Measurements from ENCODE around the gene NCK2. TPM values are rescaled to one million over a fixed set of nuclear protein-coding genes. Genes with fewer than 3 reads are reported as not detected.

Gene NCK2
- total and polyA plus RNA-seq, 9 of the 15 experiments (the other 6 are each of a cell fraction or from before 2014, with no cell fraction given): 0.90 to 27.9 (median 15.9) TPM

DNA sequence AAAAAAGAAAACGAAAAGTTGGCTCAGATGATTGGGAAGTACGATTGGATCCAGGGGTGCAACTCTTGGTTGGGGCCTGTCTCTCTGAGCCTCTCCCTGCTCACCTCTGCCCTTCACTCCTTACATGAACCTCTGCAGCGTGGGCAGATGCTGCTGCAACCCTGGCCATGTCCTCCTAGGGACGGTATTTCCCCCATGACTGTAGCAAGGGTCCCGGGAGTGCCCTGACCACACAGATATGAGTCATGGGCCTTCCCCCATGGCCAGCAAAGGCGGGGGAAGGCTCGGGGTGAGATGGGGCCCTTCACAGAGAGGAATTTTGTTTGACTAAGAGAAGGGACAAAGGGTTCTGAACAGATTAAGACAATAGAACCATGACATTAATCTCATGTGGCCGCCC is 129.0 kb downstream of the NCK2 start (continued):
- peak; percentile 89 for TF ChIP-seq JUN (IDR thresholded peaks at IDR 0.05; ENCODE audit: borderline replicate concordance, low read depth, low read length)
- TF ChIP-seq JUN (CRISPR knock-in tag; IDR thresholded peaks at IDR 0.05; ENCODE audit: borderline replicate concordance): no peak
- TF ChIP-seq TCF7L2 (IDR thresholded peaks at IDR 0.05; ENCODE audit: low read depth, low read length): no peak
- TF ChIP-seq RCOR1 (IDR thresholded peaks at IDR 0.05; ENCODE audit: borderline replicate concordance in 1 of 2, low read depth in 2 of 2, low read length in 2 of 2): peak in 1 of 2 experiments; percentile 59; a peak in 1 of 4 replicates
- TF ChIP-seq GABPA (tag; conservative IDR thresholded peaks at IDR 0.05; ENCODE audit: low read depth): no peak
- TF ChIP-seq DPF2 (IDR thresholded peaks at IDR 0.05): peak; percentile 74; the same call in 1 of the 2 replicates
- 0 out of 2 replicates have a peak, but pooled peaks have one; percentile 31 for TF ChIP-seq JUNB (CRISPR knock-in tag; conservative IDR thresholded peaks at IDR 0.05)
- no peak for TF ChIP-seq HDAC3 (IDR thresholded peaks at IDR 0.05; ENCODE audit: borderline replicate concordance, partially characterized antibody)
- TF ChIP-seq SOX6 (IDR thresholded peaks at IDR 0.05): peak; percentile 47; the same call in 1 of the 2 replicates
- TF ChIP-seq NR2C2 (CRISPR knock-in tag; IDR thresholded peaks at IDR 0.05): no peak
- TF ChIP-seq NR2C2 (tag; IDR thresholded peaks at IDR 0.05): peak; percentile 64; the same call in 1 of the 2 replicates
- no peak for TF ChIP-seq ZNF224 (CRISPR knock-in tag; IDR thresholded peaks at IDR 0.05)
- TF ChIP-seq, protein P1, sequence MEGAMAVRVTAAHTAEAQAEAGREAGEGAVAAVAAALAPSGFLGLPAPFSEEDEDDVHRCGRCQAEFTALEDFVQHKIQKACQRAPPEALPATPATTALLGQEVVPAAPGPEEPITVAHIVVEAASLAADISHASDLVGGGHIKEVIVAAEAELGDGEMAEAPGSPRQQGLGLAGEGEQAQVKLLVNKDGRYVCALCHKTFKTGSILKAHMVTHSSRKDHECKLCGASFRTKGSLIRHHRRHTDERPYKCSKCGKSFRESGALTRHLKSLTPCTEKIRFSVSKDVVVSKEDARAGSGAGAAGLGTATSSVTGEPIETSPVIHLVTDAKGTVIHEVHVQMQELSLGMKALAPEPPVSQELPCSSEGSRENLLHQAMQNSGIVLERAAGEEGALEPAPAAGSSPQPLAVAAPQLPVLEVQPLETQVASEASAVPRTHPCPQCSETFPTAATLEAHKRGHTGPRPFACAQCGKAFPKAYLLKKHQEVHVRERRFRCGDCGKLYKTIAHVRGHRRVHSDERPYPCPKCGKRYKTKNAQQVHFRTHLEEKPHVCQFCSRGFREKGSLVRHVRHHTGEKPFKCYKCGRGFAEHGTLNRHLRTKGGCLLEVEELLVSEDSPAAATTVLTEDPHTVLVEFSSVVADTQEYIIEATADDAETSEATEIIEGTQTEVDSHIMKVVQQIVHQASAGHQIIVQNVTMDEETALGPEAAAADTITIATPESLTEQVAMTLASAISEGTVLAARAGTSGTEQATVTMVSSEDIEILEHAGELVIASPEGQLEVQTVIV (CRISPR knock-in tag; IDR thresholded peaks at IDR 0.05; ENCODE audit: borderline replicate concordance): no peak
- peak; percentile 10; the same call in 1 of the 2 replicates for TF ChIP-seq MYC (IDR thresholded peaks at IDR 0.05; ENCODE audit: low read depth, low read length)
- no peak for TF ChIP-seq MYC (CRISPR knock-in tag; IDR thresholded peaks at IDR 0.05; ENCODE audit: borderline replicate concordance, low read depth)
- TF ChIP-seq, protein P2, sequence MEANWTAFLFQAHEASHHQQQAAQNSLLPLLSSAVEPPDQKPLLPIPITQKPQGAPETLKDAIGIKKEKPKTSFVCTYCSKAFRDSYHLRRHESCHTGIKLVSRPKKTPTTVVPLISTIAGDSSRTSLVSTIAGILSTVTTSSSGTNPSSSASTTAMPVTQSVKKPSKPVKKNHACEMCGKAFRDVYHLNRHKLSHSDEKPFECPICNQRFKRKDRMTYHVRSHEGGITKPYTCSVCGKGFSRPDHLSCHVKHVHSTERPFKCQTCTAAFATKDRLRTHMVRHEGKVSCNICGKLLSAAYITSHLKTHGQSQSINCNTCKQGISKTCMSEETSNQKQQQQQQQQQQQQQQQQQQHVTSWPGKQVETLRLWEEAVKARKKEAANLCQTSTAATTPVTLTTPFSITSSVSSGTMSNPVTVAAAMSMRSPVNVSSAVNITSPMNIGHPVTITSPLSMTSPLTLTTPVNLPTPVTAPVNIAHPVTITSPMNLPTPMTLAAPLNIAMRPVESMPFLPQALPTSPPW (CRISPR knock-in tag; IDR thresholded peaks at IDR 0.05): peak; percentile 85
- TF ChIP-seq, protein P3, sequence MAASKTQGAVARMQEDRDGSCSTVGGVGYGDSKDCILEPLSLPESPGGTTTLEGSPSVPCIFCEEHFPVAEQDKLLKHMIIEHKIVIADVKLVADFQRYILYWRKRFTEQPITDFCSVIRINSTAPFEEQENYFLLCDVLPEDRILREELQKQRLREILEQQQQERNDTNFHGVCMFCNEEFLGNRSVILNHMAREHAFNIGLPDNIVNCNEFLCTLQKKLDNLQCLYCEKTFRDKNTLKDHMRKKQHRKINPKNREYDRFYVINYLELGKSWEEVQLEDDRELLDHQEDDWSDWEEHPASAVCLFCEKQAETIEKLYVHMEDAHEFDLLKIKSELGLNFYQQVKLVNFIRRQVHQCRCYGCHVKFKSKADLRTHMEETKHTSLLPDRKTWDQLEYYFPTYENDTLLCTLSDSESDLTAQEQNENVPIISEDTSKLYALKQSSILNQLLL (CRISPR knock-in tag; IDR thresholded peaks at IDR 0.05; ENCODE audit: borderline replicate concordance): no peak
- TF ChIP-seq CTBP1 (IDR thresholded peaks at IDR 0.05; ENCODE audit: borderline replicate concordance): peak; percentile 34; the same call in 1 of the 2 replicates
- no peak for TF ChIP-seq ZNF830 (CRISPR knock-in tag; IDR thresholded peaks at IDR 0.05)
- TF ChIP-seq FOSL1 (tag; conservative IDR thresholded peaks at IDR 0.05): peak; percentile 94
- TF ChIP-seq ZBTB7A (IDR thresholded peaks at IDR 0.05; ENCODE audit: borderline replicate concordance, control insufficient read depth, low read depth, low read length): peak; percentile 80; the same call in 1 of the 2 replicates
- peak; percentile 41 for TF ChIP-seq FOS (IDR thresholded peaks at IDR 0.05; ENCODE audit: extremely low read depth, insufficient read length)
- TF ChIP-seq MBD2 (IDR thresholded peaks at IDR 0.05; ENCODE audit: borderline replicate concordance, low read depth): 0 out of 2 replicates have a peak, but pooled peaks have one; percentile 16
- TF ChIP-seq, protein P4, sequence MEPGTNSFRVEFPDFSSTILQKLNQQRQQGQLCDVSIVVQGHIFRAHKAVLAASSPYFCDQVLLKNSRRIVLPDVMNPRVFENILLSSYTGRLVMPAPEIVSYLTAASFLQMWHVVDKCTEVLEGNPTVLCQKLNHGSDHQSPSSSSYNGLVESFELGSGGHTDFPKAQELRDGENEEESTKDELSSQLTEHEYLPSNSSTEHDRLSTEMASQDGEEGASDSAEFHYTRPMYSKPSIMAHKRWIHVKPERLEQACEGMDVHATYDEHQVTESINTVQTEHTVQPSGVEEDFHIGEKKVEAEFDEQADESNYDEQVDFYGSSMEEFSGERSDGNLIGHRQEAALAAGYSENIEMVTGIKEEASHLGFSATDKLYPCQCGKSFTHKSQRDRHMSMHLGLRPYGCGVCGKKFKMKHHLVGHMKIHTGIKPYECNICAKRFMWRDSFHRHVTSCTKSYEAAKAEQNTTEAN (CRISPR knock-in tag; IDR thresholded peaks at IDR 0.05): no peak

Measured in K562 (cell line).